ENCODE data around the gene GEMIN7.
"Not testable (repeated sequence)": the region's sequence is repeated elsewhere in the genome, so short reads cannot be mapped to it uniquely, and the experiment has no call there.

GEMIN7 gene

GRCh38 chr19:45091031-45091923, 12.2 kb downstream of the GEMIN7 start:
- FAIRE-seq = peak; percentile 98

DNA sequence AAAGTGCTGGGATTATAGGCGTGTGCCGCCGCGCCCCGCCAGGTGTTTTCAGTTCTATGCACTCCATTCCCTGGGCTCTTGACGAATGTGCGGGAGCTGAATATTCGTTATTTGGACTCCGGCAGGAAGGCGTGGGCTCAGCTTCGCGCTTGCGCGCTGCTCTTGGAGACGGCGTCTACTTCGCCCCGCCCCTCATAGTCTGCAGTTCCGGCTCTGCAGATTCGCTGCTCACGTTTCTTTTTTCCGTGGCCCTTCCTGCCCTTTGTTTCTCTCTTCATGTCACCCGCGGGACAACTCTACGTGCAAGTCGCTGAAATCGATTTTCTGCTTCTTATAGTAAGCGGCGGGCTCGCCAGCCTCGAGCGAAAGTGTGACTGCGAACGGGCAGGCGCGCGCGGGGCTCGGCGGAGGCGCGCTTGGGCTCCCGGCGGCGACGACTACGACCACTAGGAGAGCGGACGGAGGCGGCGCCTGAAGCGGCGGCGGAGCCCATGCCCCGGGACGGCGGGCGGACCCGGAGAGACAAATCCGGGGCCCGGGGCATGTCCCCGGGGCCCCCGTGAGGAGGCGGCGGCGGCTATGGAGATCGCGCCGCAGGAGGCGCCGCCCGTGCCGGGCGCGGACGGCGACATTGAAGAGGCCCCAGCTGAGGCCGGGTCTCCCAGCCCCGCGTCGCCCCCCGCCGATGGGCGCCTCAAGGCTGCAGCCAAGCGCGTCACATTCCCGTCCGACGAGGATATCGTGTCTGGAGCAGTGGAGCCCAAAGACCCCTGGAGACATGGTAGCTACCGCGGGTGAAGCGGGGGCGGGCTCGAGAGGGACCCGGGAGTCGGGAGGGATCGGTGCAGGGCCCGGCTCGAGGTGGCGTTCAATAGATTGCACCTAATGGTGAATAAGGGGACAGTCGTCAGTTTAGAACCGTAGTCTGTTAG, 14.0 kb downstream of the GEMIN7 start, which contains the start of gene PPP1R37:
Gene PPP1R37 (plus strand): TSS at position 433 of the 932 bp plus-strand sequence. CDS start 147 bp downstream, at position 580.
- peak; percentile 81 for FAIRE-seq

- no peak for FAIRE-seq
These were observed 15.1 kb downstream of the GEMIN7 start for GRCh38 chr19:45094137-45094536.

GRCh38 chr19:45094707-45095106, 15.6 kb downstream of the GEMIN7 start:
- no peak for FAIRE-seq

DNA sequence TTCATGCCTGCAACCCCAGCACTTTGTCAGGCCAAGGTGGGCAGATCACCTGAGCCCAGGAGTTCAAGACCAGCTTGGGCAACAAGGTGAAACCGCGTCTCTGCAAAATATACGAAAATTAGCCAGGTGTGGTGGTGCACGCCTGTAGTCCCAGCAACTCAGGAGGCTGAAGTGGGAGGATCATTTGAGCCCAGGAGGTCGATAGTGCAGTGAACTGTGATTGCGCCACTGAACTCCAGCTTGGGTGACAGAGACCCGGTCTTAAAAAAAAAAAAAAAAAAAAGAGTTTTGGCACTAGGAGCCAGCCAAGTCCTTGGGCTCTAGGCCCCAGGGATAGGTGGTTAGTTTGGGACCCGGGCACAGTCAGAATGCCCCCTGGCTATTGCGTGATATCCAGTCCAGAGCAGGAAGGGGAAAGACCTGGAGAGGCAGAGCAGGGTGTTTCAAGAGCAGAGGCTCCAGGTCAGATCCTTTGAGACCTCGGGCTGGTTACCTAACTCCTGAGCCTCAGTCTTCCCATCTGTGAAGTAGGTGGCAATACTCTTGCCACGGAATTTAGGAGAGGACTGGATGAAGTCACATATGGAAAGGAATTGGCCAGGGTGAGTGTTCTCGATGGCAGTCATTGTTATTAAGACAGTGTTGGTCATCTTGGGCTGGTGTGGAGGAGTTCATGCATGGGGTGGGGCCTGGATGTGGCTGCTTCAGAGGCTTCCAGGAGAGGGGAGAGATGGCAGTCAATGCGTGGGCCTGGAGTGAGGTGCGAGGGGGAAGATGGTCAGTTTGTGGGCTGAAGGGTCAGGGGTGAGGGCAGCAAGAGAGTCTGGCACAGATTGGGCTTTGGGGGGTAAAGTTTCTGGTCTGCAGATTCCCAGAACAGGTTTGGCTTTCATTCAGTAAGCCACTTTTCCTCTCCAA, 16.7 kb downstream of the GEMIN7 start:
- no peak for FAIRE-seq

GRCh38 chr19:45096700-45097099, 17.6 kb downstream of the GEMIN7 start:
- FAIRE-seq = no peak

GRCh38 chr19:45097450-45097775, 18.4 kb downstream of the GEMIN7 start:
- FAIRE-seq = no peak

GRCh38 chr19:45097776-45098520, 18.9 kb downstream of the GEMIN7 start:
- no peak for FAIRE-seq

- no peak for FAIRE-seq
These were observed 19.7 kb downstream of the GEMIN7 start for GRCh38 chr19:45098521-45099466.

GRCh38 chr19:45099467-45100191, 20.6 kb downstream of the GEMIN7 start:
- FAIRE-seq = no peak

DNA sequence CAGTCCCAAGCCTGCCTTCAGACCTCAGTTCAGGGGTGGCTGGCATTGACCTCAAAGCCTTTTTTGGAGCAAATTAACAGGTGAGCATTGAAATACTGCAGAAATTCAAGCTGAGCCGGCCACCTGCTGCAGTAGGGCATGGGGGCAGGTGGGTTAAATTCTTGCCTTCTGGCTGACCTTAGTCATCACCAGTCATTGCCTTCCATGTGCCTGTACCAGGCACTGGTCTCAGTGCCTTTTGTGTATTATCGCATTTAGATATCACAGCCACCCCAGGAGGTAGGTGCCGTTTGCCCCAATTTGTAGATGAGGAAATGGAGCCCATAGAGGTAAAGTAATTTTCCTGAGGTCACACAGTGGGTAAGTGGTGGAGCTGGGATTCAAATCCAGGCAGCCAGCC, 21.1 kb downstream of the GEMIN7 start:
- no peak for FAIRE-seq

- FAIRE-seq = no peak
These were observed 21.8 kb downstream of the GEMIN7 start for GRCh38 chr19:45100846-45101252.

DNA sequence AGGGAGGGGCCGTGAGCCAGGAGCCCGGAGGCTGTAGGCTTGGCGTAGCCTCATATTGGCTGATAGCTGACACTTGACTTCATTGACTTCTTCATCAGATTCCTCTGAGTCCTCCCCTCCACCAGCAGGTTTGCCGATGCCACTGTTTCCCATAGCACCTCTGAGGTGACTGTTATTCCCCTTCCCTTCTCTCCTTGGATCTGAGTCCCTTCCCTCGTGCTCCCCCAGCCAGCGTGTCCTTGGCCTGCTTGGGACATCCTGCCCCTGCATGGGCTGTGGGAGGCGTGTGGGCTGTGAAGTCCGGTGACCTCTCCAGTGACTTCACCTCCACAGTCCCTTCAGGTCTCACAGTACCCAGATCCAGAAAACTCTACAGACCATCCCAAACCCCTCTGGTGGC, 22.7 kb downstream of the GEMIN7 start:
- FAIRE-seq = no peak

DNA sequence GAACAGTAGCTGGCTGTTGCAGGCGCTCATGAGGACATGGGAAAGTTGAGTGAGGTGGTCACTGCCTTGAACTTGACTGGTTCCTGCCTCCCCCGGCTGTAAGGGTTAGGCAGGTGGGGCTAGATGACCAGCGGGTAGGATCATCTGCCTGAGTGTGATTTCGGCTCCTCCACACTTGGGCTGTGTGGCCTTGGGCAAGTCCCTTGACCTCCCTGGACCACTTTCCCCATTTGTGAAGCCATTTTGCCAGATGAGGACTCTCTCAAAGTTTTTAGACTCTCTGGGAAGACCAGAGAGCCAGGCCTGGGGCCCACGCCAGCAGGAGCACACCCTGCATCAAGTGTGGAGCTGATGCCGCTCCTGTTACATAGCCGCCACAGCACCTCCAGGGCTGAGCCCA, 23.4 kb downstream of the GEMIN7 start:
- no peak for FAIRE-seq

DNA sequence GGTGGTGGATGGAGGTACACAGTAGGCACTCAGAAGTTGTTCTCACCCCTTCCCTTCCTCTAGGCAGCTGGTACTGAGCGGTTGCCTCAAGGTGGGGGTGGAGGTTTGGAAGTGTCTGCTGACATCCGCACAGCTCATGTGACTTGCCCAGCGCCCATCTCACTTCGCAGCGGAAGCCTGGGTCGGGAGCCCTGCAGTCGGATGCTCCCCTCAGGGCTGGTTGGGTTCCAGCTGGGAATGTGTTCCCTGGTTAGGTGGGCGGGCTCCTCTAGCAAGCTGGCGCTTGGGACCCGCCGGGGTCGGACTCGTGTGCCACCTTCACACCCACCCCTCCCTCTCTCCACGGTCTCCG, 24.1 kb downstream of the GEMIN7 start:
- FAIRE-seq = no peak

DNA sequence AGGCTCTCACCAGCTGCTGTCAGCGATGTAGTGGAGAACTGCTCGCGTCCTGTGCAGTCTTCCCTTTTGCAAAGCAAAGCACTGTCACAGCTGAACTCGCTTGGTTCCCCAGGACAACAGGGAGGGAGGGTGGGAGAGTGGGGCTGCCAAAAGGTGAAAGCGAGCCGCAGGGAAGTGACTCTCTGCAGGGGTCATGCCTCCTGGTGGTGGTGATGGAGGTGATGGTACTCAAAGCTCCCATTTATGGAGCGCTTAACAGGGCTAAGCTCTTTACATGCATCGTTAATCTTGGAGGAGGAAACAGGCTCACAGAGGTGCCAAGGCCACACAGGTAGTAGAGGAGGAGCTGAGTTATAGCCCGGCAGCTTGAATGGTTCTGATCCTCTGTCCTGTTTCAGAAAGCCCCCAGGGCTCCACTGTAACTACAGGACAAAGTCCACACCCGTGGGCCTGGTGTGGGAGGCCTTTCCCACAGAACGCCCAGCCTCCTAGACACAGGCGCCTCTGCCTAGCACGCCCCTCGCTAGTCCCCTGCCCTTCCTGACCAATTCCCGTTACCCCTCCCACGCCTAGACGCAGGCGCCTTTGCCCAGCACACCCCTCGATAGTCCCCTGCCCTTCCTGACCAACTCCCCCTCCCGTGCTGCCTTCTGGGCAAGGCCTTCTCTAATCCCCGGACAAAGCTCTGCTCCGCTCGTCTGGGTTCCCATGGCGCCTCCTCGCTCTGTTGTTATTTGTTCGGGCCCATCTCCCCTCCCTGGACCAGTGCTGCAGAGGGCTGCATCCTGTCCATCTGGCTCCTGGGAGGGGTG, 24.7 kb downstream of the GEMIN7 start:
- FAIRE-seq = peak; percentile 60

DNA sequence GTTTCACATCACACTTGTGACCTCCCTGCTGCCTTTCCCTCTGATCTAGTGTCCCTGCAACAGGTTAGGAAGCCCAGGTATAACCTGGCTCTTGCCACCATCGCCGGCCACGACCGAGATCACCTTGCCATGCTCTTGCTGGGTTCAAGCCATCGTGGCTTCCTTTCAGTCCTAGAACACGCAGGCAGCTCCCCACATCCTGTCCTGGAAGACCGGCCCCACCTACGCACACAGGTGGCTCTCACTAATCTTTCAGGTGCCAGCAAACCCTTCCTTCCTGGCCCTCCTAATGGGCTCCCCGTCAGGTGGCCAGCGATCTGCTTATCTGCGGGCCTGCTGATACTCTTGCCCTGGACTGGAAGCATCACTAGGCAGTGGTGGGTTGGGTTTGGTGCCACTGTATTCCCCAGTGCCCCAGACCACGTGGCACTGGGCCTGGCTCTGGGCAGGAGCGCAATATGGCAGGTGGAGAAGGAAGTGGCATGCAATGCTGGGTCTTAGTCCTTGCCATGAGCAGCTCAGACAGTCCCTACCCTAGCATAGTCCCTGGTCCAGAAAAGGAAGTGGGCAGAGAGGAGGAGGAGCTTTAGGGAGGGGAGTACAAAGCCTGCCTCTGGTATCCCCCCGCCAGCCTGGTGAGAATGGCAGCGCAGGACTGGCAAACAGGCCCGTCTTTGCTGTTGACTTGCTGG, 25.7 kb downstream of the GEMIN7 start:
- FAIRE-seq = no peak

DNA sequence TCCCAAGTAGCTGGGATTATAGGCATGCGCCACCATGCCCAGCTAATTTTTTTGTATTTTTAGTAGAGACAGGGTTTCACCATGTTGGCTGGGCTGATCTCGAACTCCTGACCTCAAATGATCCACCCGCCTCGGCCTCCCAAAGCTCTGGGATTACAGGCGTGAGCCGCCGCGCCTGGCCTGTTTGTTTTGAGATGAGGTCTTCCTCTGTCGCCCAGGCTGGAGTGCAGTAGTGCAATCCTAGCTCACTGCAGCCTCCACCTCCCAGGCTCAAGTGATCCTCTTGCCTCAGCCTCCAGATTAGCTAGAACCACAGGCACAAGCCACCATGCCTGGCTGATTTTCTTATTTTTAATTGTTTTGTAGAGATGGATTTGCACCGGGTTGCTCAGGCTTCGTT, 27.3 kb downstream of the GEMIN7 start:
- FAIRE-seq = not testable (repeated sequence)

All from islet of Langerhans (tissue), 1 donor.